Measurements from ENCODE around the gene KASH5.

Gene KASH5

GRCh38 chr19:49343123-49343522, 44.9 kb upstream of the KASH5 start:
- no peak overlapping the region for H3K27ac ChIP-seq
- TF ChIP-seq CTCF (conservative IDR thresholded peaks at IDR 0.05) = no peak

- H3K27ac ChIP-seq = no peak overlapping the region
- no peak for TF ChIP-seq CTCF (conservative IDR thresholded peaks at IDR 0.05)
Observed at GRCh38 chr19:49344505-49345423, 43.3 kb upstream of the KASH5 start.

GRCh38 chr19:49347191-49347590, 40.9 kb upstream of the KASH5 start:
- H3K27ac ChIP-seq = no peak overlapping the region
- no peak for TF ChIP-seq CTCF (conservative IDR thresholded peaks at IDR 0.05)

- no peak; the same call in 1 of the 2 replicates for TF ChIP-seq CTCF (conservative IDR thresholded peaks at IDR 0.05)
- H3K27ac ChIP-seq = no peak overlapping the region
Observed at GRCh38 chr19:49347835-49348234, 40.2 kb upstream of the KASH5 start.

- no peak overlapping the region for H3K27ac ChIP-seq
- TF ChIP-seq CTCF (conservative IDR thresholded peaks at IDR 0.05) = no peak
Observed at GRCh38 chr19:49348305-49349189, 39.5 kb upstream of the KASH5 start.

- no peak overlapping the region for H3K27ac ChIP-seq
- TF ChIP-seq CTCF (conservative IDR thresholded peaks at IDR 0.05) = no peak
Observed at GRCh38 chr19:49349567-49349966, 38.5 kb upstream of the KASH5 start.

- no peak for TF ChIP-seq CTCF (conservative IDR thresholded peaks at IDR 0.05)
- no peak overlapping the region for H3K27ac ChIP-seq
Observed at GRCh38 chr19:49355909-49356353, 32.1 kb upstream of the KASH5 start.
